Osteocyte (in vitro differentiated cells): ENCODE data around the gene PSMB8. TPM values are rescaled to one million over a fixed set of nuclear protein-coding genes. Genes with fewer than 3 reads are reported as not detected.

ENCODE experiments used
- DNase-seq: peaks from one replicate; pipeline ENCODE4 v3.0.0; 2021; ENCODE audit warnings: mixed read lengths; ENCODE audit not compliant: unreplicated experiment; ENCODE audit errors: extremely low spot score
- H3K27ac Mint-ChIP-seq: one replicate; pipeline ENCODE4 v1.8.0; 2021; ENCODE audit warnings: mild to moderate bottlenecking, mixed read lengths; ENCODE audit not compliant: unreplicated experiment
- H3K27me3 Mint-ChIP-seq: one replicate; pipeline ENCODE4 v1.8.0; 2021; ENCODE audit warnings: mixed read lengths; ENCODE audit not compliant: unreplicated experiment
- H3K36me3 Mint-ChIP-seq: one replicate; pipeline ENCODE4 v1.8.0; 2021; ENCODE audit warnings: mixed read lengths; ENCODE audit not compliant: unreplicated experiment
- H3K4me1 Mint-ChIP-seq: one replicate; pipeline ENCODE4 v1.8.0; 2021; ENCODE audit warnings: mixed read lengths; ENCODE audit not compliant: unreplicated experiment
- H3K4me3 Mint-ChIP-seq: one replicate; pipeline ENCODE4 v1.8.0; 2021; ENCODE audit warnings: mild to moderate bottlenecking, moderate library complexity, mixed read lengths; ENCODE audit not compliant: unreplicated experiment
- H3K9me3 Mint-ChIP-seq: one replicate; pipeline ENCODE4 v1.8.0; 2021; ENCODE audit warnings: mixed read lengths; ENCODE audit not compliant: unreplicated experiment
- total RNA-seq: library from RNA; stranded (reverse); gene quantifications from 2 replicates; pipeline ENCODE4 v1.2.1, GENCODE V29; 2021
- TF ChIP-seq, protein P1 (sequence below): fragments of 200-600 bp; sonication (generic); IDR thresholded peaks from 2 replicates; pipeline ENCODE4 v1.5.0; 2021; ENCODE audit warnings: antibody characterized with exemption, mild to moderate bottlenecking, moderate library complexity

PSMB8 gene
- total RNA-seq, 1 donor from 2014 or later: 66.1 TPM

- Mint-ChIP-seq H3K27me3 (no peaks in the 10 kb centered on the region), H3K27ac (peak overlapping the region; percentile 89), H3K4me1 (peaks cover 17% of the 10 kb centered on the region), H3K36me3 (peaks cover 36% of the 10 kb centered on the region), H3K9me3 (no peaks in the 10 kb centered on the region), H3K4me3 (peak overlapping the region; percentile 84)
- no peak for DNase-seq
- TF ChIP-seq, protein P1, sequence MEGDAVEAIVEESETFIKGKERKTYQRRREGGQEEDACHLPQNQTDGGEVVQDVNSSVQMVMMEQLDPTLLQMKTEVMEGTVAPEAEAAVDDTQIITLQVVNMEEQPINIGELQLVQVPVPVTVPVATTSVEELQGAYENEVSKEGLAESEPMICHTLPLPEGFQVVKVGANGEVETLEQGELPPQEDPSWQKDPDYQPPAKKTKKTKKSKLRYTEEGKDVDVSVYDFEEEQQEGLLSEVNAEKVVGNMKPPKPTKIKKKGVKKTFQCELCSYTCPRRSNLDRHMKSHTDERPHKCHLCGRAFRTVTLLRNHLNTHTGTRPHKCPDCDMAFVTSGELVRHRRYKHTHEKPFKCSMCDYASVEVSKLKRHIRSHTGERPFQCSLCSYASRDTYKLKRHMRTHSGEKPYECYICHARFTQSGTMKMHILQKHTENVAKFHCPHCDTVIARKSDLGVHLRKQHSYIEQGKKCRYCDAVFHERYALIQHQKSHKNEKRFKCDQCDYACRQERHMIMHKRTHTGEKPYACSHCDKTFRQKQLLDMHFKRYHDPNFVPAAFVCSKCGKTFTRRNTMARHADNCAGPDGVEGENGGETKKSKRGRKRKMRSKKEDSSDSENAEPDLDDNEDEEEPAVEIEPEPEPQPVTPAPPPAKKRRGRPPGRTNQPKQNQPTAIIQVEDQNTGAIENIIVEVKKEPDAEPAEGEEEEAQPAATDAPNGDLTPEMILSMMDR: no peak
These were observed 6.2 kb downstream of the PSMB8 start for GRCh38 chr6:32837651-32838113.

DNA sequence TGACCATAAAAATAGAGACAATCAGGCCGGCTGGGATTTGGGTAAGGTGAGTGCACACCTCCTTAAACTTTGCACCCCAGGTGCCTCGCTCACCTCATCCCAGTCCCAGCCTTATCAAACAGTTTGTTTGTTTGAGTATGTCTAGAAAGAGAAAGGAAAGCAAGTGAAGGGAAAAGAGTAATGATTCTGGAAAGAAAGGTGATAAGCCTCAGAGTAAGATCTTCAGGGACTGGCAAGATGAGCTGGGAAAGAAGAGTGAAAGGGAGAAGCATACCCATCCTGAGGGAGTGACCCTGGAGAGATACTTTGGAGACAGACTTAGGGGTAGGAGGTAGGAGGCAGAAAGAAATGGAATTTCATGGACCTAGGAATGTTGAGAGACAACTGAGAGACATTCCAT, 7.0 kb downstream of the PSMB8 start:
- no peak overlapping the region for H3K27ac Mint-ChIP-seq
- H3K9me3 Mint-ChIP-seq: no peaks in the 10 kb centered on the region
- no peak for DNase-seq
- peaks cover 33% of the 10 kb centered on the region for H3K36me3 Mint-ChIP-seq
- H3K4me1 Mint-ChIP-seq: peaks cover 12% of the 10 kb centered on the region
- no peaks in the 10 kb centered on the region for H3K27me3 Mint-ChIP-seq
- TF ChIP-seq, protein P1: no peak
- peak overlapping the region; percentile 84 for H3K4me3 Mint-ChIP-seq

- Mint-ChIP-seq H3K4me3 (no peak overlapping the region), H3K9me3 (no peaks in the 10 kb centered on the region), H3K27ac (no peak overlapping the region), H3K36me3 (peaks cover 28% of the 10 kb centered on the region), H3K4me1 (peaks cover 12% of the 10 kb centered on the region), H3K27me3 (no peaks in the 10 kb centered on the region)
- TF ChIP-seq, protein P1: no peak
- DNase-seq: no peak
These were observed 8.5 kb downstream of the PSMB8 start for GRCh38 chr6:32835167-32835893.

DNA sequence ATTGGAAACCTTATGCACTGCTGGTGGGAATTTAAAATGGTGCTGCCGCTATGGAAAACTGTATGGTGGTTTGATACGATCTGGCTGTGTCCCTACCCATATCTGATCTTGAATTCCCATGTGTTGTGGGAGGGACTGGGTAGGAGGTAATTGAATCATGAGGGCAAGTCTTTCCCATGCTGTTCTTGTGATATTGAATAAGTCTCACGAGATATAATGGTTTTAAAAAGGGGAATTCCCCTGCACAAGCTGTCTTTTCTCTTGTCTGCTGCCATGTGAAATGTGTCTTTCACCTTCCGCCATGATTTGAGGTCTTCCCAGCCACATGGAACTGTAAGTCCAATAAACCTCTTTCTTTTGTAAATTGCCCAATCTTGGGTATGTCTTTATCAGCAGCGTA, 10.2 kb downstream of the PSMB8 start:
- no peak overlapping the region for H3K4me3 Mint-ChIP-seq

DNA sequence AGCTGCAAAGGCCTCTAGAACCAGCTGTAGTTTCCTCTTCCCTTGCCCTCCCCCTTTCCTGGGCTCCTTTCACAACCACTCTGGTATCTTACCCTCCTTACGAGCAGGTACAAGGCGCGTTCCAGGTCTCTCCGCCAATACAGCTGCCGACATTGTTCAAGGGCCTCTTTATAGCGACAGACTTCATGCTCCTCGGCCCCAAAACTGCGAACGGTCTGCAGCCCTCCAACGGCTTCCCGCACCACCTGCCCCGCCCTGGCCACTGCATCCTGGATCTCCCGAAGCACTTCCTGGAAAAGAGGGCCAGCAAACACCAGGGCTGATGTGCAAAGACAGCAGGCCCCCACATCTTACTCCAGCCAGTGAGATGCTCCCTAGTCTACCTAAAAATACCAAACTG, 11.3 kb downstream of the PSMB8 start:
- H3K36me3 Mint-ChIP-seq: peaks cover 29% of the 10 kb centered on the region
- H3K27me3 Mint-ChIP-seq: no peaks in the 10 kb centered on the region
- H3K27ac Mint-ChIP-seq: no peak overlapping the region
- H3K4me3 Mint-ChIP-seq: no peak overlapping the region
- DNase-seq: no peak
- TF ChIP-seq, protein P1: no peak
- H3K4me1 Mint-ChIP-seq: peaks cover 8% of the 10 kb centered on the region
- H3K9me3 Mint-ChIP-seq: no peaks in the 10 kb centered on the region

More for the DNA sequence above, 10.2 kb downstream of the PSMB8 start:
- Mint-ChIP-seq H3K9me3 (no peaks in the 10 kb centered on the region), H3K27ac (no peak overlapping the region), H3K27me3 (no peaks in the 10 kb centered on the region), H3K4me1 (peaks cover 10% of the 10 kb centered on the region), H3K36me3 (peaks cover 29% of the 10 kb centered on the region)
- no peak for DNase-seq
- TF ChIP-seq, protein P1: no peak
